Thyroid gland (tissue), 4 donors: ENCODE measurements around the gene MSS51.

Experiments used
- CTCF ChIP-seq, 6 experiments: fragments of 200-600 bp in 3 of 6; fragments of 450-650 bp in 3 of 6; sonication (generic) in 3 of 6; IDR thresholded peaks; one replicate each; pipeline ENCODE4 v1.5.1; 2016 to 2019; ENCODE audit warnings: antibody characterized with exemption in 6 of 6, mild to moderate bottlenecking in 2 of 6, inconsistent platforms in 1 of 6, moderate library complexity in 1 of 6
- POLR2A ChIP-seq, 2 donors: fragments of 450-650 bp; IDR thresholded peaks; one replicate each; pipeline ENCODE4 v1.6.1; 2017; ENCODE audit warnings: antibody characterized with exemption in 2 of 2, mild to moderate bottlenecking in 2 of 2, moderate library complexity in 1 of 2

DNA sequence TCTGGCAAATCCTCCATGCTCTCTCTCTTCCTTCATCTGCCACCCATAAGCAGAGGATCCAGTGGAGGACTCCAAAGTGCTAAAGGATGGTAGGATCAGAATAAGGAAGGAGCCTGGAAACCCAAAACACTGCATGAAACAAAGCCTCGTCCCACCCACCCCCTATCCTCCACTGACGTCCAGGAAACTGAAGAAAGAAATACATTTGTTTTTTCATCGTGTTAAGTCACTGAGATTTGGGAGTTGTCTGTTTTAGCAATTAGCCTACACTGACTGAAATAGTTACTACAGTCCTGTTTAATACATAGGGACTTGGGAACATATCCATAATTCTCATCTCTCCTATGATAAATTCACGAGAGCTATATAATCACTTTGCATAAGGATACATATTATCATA, 34.3 kb downstream of the MSS51 start:
- TF ChIP-seq POLR2A (IDR thresholded peaks at IDR 0.05) (no peak), CTCF (IDR thresholded peaks at IDR 0.05) (no peak)
